Right cardiac atrium (tissue), 5 donors: Measurements from ENCODE around the gene SEMA6B. TPM values are rescaled to one million over a fixed set of nuclear protein-coding genes. Genes with fewer than 3 reads are reported as not detected.

Experiments used
- ATAC-seq, 2 donors: fragments of 200-7000 bp; cut with Tn5 transposase; one replicate each; pipeline versions ENCODE4 v1.8.0 to v1.9.1; 2020; ENCODE audit warnings: moderate library complexity in 2 of 2, mild to moderate bottlenecking in 1 of 2
- DNase-seq, 3 donors: peaks; one replicate each; pipeline ENCODE4 v3.0.0-alpha.2; 2020
- H3K27ac ChIP-seq: one replicate; pipeline ENCODE4 v1.5.1; 2013; ENCODE audit warnings: mild to moderate bottlenecking, low read length, control low read depth, moderate library complexity
- H3K27me3 ChIP-seq: one replicate; pipeline ENCODE4 v1.6.1; 2013; ENCODE audit not compliant: control insufficient read depth, insufficient read depth
- H3K4me1 ChIP-seq: one replicate; pipeline ENCODE4 v1.6.1; 2013; ENCODE audit warnings: low read length; ENCODE audit not compliant: control insufficient read depth, insufficient read depth
- H3K4me3 ChIP-seq: one replicate; pipeline ENCODE4 v1.5.1; 2013; ENCODE audit warnings: low read length, control low read depth
- H3K9me3 ChIP-seq: one replicate; pipeline ENCODE4 v1.6.1; 2013; ENCODE audit warnings: low read length; ENCODE audit not compliant: control insufficient read depth
- WGBS: extraction: QIAGEN DNeasy Blood & Tissue Kit; methylation state at CpG from one replicate; pipeline ENCODE4 v1.1.7; 2013; 5-methylcytosine and 5-hydroxymethylcytosine counted together
- intact Hi-C, 4 donors: fragments of 100-400 bp; cut with DNase I; formaldehyde crosslinking; loops; one replicate each; pipeline versions ENCODE4 v1.11.0 to v1.14.0; 2022 to 2023
- polyA plus RNA-seq: library from polyadenylated mRNA; stranded (reverse); fragments of 200-250 nt; gene quantifications from one replicate; pipeline ENCODE4 v1.2.3, GENCODE V29; 2013
- total RNA-seq, 4 donors: library from RNA; stranded (reverse); fragmentation: NEBNext Ultra II Directional; extraction: Animal tissue kit (Norgen Biotek cat#: 25700); gene quantifications; one replicate each; pipeline ENCODE4 v1.2.1, GENCODE V29; 2021
- donor health status: healthy with polysubstance abuse.
- donor health status: DM: no; HTN: yes; CAD: no.
- donor health status: DM: no; HTN: no; CAD: no.
- donor health status: DM: no; HTN: yes; CAD: no; lungs with severe emphysema.
- donor health status: DM: yes; HTN: yes; CAD: no.

The SEMA6B gene
- total and polyA plus RNA-seq, 5 donors, result 4.2 to 11.5 (median 8.9) TPM

DNA sequence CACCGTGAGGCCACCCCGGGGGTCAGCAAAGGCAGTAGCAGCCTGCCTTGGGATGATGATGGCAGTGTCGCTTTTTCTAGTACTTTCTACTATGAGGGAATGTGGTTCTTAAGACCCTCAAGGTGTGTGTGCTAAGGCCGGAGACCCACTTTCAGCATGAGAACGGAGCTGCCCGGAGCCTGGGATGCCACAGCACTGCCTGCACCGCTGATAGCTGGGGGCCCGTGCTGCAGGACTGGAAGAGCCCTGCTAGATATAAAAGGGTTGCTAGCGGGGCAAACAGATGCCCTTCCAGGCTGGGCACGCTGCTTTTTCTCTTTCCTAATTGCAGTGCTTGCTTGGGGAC lies 55.7 kb downstream of the SEMA6B start:
- WGBS, result 90% methylated on average over 10 of the region's 10 CpGs
- intact Hi-C loops, result no loop called here
- Histone ChIP-seq H3K27me3 (no peaks in the 10 kb centered on the region), H3K4me3 (no peak overlapping the region), H3K27ac (no peak overlapping the region), H3K9me3 (no peaks in the 10 kb centered on the region), H3K4me1 (no peaks in the 10 kb centered on the region)
- DNase-seq, result no peak
- ATAC-seq, result no peak

GRCh38 chr19:4503132-4503824 lies 56.2 kb downstream of the SEMA6B start:
- WGBS, result 88% methylated on average over 25 of the region's 25 CpGs
- ATAC-seq (no peak), DNase-seq (peak in 1 of 3 donors; percentile 22)
- no peaks in the 10 kb centered on the region for H3K4me1 ChIP-seq
- no peak overlapping the region for H3K27ac ChIP-seq
- H3K4me3 ChIP-seq, result no peak overlapping the region
- H3K9me3 ChIP-seq, result no peaks in the 10 kb centered on the region
- H3K27me3 ChIP-seq, result no peaks in the 10 kb centered on the region
- intact Hi-C loops, result no loop called here

DNA sequence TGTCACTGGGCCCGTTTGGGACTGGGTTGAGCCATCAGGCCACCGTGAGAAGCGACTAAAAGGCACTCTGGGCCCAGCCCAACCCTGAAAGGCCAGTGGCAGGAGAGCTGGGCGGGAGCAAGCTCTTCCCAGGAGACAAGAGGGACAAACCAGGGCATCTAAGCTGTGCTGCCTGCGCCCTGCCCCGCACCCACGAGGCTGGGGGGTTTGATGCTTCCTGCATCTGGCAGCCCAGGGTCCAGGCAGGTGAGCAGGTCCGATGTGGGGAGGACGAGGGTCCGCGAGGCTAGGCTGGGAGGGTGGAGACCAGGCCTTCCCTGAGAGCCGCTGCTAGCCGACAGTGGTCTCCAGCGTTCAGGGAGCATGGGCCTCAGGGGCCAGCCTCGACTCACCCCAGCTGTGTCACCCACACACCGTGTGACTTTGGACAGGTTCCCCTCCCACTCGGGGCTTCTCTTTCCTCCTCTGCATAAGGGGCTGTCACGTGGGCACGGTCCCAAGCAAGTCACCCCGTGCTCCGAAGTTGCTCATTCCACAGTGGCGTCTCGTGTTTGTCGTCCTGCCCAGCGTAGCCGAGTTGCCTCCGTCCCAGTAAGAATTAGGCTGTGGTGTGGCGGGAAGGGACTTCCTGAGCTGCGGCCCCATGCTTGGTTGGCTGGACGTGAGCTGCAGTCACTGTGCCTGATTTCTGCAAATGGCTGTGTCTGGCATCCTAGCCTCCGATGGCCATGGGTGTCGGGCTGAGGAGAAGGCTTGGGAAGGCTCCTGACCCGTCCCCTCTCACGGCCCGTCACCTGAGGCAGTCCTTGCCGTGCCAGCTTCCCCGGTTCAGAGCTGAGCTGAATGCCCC lies 57.0 kb downstream of the SEMA6B start:
- ATAC-seq, result no peak
- no peak overlapping the region for H3K4me3 ChIP-seq
- H3K4me1 ChIP-seq, result no peaks in the 10 kb centered on the region
- no peak for DNase-seq
- H3K27me3 ChIP-seq, result no peaks in the 10 kb centered on the region
- intact Hi-C loops, result no loop called here
- H3K9me3 ChIP-seq, result no peaks in the 10 kb centered on the region
- WGBS, result 83% methylated on average over 37 of the region's 37 CpGs
- H3K27ac ChIP-seq, result no peak overlapping the region

GRCh38 chr19:4501691-4502090 lies 57.8 kb downstream of the SEMA6B start:
- 82% methylated on average over 25 of the region's 25 CpGs for WGBS
- Histone ChIP-seq H3K4me1 (no peaks in the 10 kb centered on the region), H3K9me3 (no peaks in the 10 kb centered on the region), H3K27me3 (no peaks in the 10 kb centered on the region), H3K27ac (no peak overlapping the region), H3K4me3 (no peak overlapping the region)
- ATAC-seq, result peak in 1 of 2 donors; percentile 4
- DNase-seq, result no peak
- intact Hi-C loops, result no loop called here

DNA sequence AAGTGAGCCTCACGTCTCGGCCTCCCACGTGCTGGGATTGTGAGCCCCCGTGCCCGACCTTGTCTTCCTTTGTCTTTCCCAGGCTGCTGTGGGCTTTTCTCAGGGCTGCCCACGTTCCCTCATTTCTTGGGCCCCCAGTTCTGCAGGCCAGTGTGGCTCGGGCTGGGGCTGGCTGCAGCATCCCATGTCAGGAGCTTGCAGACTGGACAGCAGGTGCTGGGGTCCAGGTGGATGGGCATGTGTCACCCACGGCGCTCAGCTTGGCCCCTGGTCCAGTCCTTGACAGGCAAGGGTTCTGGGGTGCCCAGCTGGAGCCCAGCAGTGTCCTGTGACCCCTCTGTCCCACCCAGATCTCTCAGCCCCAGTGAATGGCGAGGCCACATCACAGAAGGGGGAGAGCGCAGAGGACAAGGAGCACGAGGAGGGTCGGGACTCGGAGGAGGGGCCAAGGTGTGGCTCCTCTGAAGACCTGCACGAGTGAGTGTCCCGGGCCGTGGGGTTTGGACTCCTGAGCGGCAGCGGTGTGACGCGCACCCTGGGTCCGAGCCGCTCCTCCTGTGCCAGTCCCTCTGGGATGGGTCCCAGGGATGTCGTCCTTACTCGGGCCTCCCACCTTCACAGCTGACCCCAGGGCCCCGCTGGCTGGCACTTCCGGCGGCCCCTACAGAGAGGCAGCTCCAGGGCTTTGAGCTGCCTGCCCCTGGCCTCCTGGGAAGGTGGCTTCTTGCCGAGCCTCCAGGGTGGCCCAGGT lies 58.5 kb downstream of the SEMA6B start:
- Histone ChIP-seq H3K27ac (no peak overlapping the region), H3K4me1 (no peaks in the 10 kb centered on the region), H3K27me3 (no peaks in the 10 kb centered on the region), H3K4me3 (no peak overlapping the region), H3K9me3 (no peaks in the 10 kb centered on the region)
- no peak for DNase-seq
- ATAC-seq, result peak; percentile 2 to 10
- 93% methylated on average over 29 of the region's 29 CpGs for WGBS
- intact Hi-C loops, result no loop called here

DNA sequence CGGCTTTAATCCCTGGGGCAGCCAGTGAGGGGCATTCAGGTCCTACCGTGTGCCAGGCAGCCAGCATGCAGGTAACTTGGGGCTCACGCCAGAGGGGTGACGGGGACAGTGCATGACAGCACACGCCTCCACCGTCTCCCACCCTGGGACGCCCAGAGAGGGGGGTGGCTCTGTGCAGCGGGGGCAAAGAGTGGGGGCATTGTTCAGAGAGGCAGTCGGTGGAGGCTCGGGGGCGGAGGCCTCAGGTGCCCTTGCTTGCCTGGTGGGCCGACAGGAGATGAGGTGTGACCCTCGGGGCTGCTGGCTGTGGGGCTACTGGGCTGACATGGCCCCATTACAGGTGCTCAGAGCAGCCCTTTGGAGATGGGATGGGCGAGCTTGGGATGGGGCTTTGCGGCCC lies 59.6 kb downstream of the SEMA6B start:
- 90% methylated on average over 15 of the region's 15 CpGs for WGBS
- Histone ChIP-seq H3K4me3 (no peak overlapping the region), H3K4me1 (no peaks in the 10 kb centered on the region), H3K27me3 (no peaks in the 10 kb centered on the region), H3K27ac (no peak overlapping the region), H3K9me3 (no peaks in the 10 kb centered on the region)
- intact Hi-C loops, result no loop called here
- no peak for DNase-seq
- ATAC-seq, result peak in 1 of 2 donors; percentile 5

DNA sequence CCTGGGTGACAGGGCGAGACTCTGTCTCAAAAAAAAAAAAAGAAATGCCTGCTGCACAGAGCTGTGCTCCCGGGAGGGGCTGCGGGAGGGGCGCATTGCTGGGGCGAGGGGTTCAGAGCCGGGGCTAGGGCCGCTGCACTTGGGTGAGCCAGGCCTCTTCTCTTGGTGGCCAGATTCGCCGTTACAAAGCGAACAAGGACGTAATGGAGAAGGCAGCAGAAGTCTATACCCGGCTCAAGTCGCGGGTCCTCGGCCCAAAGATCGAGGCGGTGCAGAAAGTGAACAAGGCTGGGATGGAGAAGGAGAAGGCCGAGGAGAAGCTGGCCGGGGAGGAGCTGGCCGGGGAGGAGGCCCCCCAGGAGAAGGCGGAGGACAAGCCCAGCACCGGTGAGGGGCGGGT lies 60.2 kb downstream of the SEMA6B start:
- Histone ChIP-seq H3K4me1 (no peaks in the 10 kb centered on the region), H3K27ac (no peak overlapping the region), H3K4me3 (no peak overlapping the region), H3K9me3 (no peaks in the 10 kb centered on the region), H3K27me3 (no peaks in the 10 kb centered on the region)
- intact Hi-C loops, result no loop called here
- ATAC-seq (no peak), DNase-seq (no peak)
- WGBS, result 96% methylated on average over 23 of the region's 23 CpGs

- H3K4me1 ChIP-seq, result no peaks in the 10 kb centered on the region
- intact Hi-C loops, result no loop called here
- no peak for ATAC-seq
- H3K27ac ChIP-seq, result no peak overlapping the region
- H3K4me3 ChIP-seq, result no peak overlapping the region
- H3K27me3 ChIP-seq, result no peaks in the 10 kb centered on the region
- no peaks in the 10 kb centered on the region for H3K9me3 ChIP-seq
- WGBS, result 95% methylated on average over 12 of the region's 12 CpGs
- no peak for DNase-seq
Measured at GRCh38 chr19:4498694-4499093, 60.8 kb downstream of the SEMA6B start.

- WGBS, result 90% methylated on average over 25 of the region's 25 CpGs
- Histone ChIP-seq H3K27ac (no peak overlapping the region), H3K4me1 (no peaks in the 10 kb centered on the region), H3K27me3 (no peaks in the 10 kb centered on the region), H3K9me3 (no peaks in the 10 kb centered on the region), H3K4me3 (no peak overlapping the region)
- intact Hi-C loops, result no loop called here
- DNase-seq (no peak), ATAC-seq (no peak)
Measured at GRCh38 chr19:4497770-4498389, 61.6 kb downstream of the SEMA6B start.

GRCh38 chr19:4496304-4496703 lies 63.2 kb downstream of the SEMA6B start:
- ATAC-seq (no peak), DNase-seq (peak in 1 of 3 donors; percentile 36)
- intact Hi-C loops, result no loop called here
- Histone ChIP-seq H3K27ac (no peak overlapping the region), H3K4me3 (no peak overlapping the region), H3K4me1 (no peaks in the 10 kb centered on the region), H3K9me3 (no peaks in the 10 kb centered on the region), H3K27me3 (no peaks in the 10 kb centered on the region)
- WGBS, result 85% methylated on average over 18 of the region's 18 CpGs

GRCh38 chr19:4495471-4495870 lies 64.0 kb downstream of the SEMA6B start:
- no peaks in the 10 kb centered on the region for H3K27me3 ChIP-seq
- peak; percentile 4 to 9 for ATAC-seq
- intact Hi-C loops, result no loop called here

More at GRCh38 chr19:4495471-4495870, 64.0 kb downstream of the SEMA6B start:
- Histone ChIP-seq H3K4me3 (no peak overlapping the region), H3K9me3 (no peaks in the 10 kb centered on the region), H3K27ac (no peak overlapping the region), H3K4me1 (no peaks in the 10 kb centered on the region)
- DNase-seq, result peak in 2 of 3 donors; percentile 8 to 9
- 89% methylated on average over 12 of the region's 12 CpGs for WGBS
